Activated CD8-positive, alpha-beta memory T cell treated with anti-CD3 and anti-CD28 coated beads, Interleukin-2, amount 50 U/mL, for 1 hour (primary cell): ENCODE results near the gene NSMCE1.
"Not testable (repeated sequence)": the region's sequence is repeated elsewhere in the genome, so short reads cannot be mapped to it uniquely, and the experiment has no call there.

Experiments used
- DNase-seq: peaks from one replicate; pipeline ENCODE4 v3.0.0-alpha.2; 2020; ENCODE audit errors: extremely low read depth

NSMCE1 gene

DNA sequence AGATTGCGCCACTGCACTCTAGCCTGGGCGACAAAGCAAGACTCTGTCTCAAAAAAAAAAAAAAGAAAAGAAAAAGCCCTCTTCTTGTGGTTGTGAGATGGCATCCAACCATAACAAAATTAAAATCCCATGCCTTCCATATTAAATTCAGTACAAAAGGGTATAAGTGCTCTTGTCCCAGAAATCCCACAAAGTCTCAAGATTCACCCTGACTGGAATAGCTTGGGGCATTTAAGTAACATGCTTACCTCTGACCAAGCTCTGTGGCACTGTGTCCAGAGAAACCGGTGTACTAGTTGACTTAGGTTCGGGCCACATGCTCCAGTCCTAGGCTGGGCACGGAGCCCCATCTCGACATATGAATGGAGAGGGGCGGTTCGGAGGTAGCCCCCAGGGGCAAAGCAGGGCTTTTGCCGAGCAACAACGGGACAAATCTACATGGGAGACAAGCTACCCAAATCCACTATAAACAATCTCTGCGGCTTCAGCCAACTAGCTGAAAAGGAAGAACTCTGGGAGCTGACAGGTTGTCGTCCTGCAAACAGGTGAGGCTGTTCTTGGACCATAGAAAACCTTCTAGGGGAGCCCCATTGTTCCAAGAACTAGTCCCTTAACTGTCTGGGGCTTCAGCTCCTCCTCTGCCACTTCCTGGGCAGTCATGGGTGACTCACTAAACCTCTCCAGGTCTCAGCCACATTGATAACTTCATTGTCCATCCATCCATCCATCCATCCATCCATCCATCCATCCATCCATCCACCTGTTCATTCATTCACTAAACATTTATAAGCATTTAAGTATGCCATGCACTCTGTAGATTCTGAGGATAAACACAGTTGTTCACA, 34.9 kb upstream of the NSMCE1 start:
- DNase-seq, result no peak

DNA sequence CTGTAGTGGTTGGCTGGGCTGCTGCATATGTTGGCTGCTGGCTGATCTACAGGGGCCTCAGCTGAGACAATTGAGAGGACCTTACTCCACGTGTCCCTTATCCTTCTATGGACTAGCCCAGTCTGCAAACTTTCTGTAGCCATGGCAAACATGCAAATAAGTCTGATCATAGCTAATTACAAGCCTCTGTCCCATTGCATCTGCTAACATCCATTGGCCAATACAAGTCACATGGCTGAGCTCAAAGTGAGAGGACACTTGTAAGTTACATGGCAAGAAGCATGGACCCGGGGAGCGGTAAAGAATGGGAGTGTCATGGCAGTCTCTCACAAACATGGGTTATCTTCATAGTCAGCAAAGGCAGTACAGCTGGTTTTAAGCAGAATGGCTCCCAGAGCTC, 33.6 kb upstream of the NSMCE1 start:
- no peak for DNase-seq

DNA sequence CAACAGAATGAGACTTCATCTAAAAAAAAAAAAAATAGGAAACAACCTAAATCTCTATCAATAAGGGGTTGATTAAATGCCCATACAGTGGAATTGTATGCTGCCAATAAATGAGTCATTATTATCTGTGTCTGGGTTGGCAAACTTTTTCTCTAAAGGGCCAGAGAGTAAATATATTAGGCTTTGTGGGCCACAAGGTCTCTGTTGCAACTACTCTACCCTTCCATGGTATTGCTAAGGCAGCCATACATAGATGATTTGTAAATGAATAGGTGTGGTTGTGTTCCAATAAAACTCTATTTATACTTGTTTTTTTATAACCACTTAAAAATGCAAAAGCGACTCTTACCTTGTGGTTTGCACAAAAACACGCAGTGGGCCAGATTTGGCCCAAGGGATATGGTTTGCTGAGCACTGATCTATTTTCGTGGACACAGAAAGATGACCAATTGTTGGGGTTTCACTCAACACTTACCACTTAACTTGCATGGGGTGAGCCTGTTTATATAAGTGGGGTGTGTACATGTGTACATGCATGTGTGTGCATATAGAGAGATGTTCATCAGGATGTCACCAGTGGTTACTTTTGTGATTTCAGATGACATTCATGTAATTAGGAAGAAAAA, 32.8 kb upstream of the NSMCE1 start:
- DNase-seq, result no peak

DNA sequence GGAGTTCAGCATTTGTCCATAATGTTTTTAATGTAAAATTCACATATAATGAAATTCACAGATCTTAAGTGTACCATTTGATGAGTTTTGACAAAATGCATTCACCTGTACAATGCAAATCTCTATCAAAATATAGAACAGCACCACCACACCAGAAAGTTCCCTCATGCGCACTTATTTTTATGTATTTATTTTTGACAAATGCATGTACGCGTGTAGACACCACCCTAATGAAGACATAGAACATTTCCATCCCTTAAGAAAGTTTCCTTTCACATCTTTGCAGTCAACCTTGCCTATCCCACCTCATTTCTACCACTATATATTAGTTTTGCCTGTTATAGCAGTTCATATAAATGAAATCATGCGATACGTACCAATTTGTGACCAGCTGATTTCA, 29.6 kb upstream of the NSMCE1 start:
- DNase-seq, result no peak

DNA sequence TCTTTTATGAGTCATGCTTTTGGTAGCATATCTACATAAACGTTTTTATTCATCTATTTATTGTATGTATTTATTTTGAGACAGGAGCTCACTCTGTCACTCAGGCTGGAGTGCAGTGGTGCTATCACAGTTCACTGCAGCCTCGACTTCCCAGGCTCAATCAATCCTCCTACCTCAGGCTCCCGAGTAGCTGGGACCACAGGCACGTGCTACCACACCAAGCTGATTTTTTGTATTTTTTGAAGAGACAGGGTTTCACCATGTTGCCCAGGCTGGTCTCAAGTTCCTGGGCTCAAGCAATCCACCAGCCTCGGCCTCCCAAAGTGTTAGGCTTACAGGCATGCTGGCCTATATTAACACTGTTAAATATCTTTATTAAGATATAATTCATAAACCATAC, 24.8 kb upstream of the NSMCE1 start:
- no peak for DNase-seq

DNA sequence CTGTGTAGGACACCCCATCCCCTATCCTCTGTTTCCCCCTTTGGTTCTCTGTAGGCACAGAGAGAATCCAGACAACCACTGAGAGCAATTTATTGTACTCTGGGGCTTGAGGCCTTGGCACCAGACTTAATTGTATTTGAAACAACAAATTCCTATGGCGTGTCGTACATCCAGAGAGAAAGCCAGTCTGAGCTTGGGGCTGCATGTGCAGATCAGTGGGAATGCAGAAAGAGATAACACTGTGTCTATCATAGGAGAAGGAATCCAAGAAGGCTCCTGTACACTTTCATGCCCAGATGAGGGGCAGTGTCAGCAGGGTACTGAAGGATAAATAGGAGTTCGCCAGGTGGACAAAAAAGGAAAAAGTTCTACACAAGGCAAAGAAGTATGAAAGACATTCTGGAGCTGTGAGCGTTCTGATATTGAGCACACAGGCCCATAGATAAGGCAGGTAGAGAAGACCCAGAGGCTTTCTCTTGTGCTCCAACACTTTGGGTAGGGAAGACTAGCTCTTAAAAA, 23.2 kb upstream of the NSMCE1 start:
- DNase-seq, result no peak

DNA sequence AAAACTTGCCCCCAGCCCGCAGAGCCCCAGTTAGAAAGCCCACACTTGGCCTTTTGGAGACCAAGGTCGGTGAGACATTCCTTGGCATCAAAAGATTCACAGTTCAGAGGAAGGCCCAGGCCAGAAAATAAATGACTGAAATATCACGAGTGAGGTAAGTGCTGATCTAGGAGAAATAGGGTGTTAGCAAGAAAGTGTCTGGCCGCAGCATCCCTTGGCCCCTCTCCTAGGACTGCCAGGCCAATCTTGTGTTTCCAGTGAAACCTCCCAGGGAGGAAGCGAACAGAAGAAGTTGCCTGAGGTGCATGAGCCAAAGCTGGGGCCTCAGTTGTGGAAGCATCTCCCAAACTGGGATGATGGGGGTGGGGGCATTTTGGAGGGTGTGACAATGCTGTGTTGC, 22.5 kb upstream of the NSMCE1 start:
- DNase-seq, result no peak

DNA sequence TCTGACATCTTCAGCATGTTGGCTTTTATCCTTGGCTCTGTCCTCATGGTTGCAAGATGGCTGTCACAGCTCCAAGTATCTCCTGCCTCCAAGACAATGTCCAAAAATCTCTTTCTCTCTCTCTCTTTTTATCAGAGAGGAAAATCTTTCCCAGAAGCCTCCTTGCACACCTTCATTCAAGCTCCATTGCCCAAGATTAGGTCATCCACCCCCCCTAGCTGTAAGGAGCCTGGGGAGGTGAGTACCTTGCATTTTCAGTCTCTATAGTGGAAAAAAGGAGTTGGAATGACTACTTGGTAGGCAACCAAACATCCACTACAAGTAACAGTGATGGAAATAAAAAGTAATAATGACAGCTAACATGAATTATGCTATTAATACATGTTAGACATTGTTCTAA, 22.0 kb upstream of the NSMCE1 start:
- no peak for DNase-seq

DNA sequence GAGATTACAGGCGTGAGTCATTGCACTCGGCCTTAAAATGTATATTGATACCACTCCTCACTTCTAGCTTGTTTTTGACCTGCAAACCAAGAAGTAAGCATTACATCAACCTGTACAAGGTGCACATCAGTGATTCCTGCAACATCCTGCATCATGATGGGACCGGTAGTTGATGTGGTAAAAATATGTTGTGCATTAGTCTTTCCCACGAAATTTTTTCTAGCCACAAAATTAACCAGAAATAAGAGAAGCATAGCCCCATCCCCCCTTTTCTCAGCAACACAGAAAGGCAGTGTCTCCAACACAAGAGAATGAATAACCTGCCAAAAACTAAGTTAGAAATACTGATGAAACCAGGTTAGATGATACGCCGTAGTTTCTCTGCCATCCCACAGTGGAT, 21.1 kb upstream of the NSMCE1 start:
- no peak for DNase-seq

DNA sequence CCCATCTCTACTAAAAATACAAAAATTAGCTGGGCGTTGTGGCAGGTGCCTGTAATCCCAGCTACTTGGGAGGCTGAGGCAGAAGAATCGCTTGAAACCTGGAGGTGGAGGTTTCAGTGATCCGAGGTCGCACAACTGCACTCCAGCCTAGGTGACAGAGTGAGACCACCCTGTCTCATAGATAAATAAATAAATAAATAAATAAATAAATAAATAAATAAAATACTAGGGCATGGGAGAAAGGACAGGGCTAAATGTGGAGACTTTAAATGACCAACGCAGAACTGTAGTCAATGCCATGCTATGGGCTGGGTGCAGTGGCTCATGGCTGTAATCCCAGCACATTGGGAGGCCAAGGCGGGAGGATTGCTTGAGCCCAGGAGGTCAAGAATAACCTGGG, 19.7 kb upstream of the NSMCE1 start:
- DNase-seq, result not testable (repeated sequence)

DNA sequence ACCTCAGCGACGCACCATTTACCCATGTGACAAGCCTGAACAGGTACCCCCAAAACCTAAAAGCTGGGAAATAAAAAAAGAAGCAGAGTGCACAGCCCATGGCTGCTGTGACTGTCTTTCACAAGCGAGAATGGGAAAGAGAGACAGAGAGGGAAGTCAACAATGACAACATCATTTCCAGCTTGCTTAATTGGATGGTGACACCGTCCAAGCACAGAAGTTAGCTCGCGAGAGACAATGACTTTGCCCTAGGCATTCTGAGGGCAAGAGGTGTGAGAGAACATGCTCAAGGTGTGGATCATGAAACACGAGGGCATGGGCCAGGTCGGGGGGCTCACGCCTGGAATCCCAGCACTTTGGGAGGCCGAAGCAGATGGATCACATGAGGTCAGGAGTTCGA, 19.3 kb upstream of the NSMCE1 start:
- DNase-seq, result no peak

DNA sequence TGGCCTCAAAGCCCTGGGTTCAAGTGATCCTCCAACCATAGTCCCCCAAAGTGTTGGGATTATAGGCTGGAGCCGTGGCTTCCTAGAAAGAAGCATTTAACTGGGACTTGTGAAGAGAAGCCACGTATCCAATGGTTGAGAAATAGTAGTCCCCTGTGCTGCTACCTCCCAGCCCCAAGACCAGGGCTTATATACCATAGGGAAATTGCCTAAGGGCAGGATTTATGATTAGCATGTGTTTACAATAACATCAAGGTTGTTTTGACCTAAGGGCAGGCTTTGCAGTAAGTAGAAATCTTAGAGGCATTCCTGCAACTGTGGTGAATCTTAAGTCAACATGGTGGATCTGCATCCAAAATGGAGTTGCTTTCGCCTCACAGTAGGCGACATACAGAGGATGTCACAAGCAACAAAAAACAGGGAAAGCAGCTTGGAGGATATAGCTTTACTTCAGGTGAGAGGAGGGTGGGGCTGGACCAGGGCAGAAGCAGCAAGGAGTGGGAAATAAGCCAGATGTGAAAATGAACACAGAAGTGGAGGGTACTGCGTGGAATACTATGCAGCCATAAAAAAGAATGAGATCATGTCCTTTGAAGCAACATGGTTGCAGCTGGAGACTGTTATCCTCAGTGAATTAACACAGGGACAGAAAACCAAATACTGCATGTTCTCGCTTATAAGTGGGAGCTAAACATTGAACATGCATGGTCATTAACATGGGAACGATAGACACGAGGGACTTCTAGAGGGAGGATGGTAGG, 18.7 kb upstream of the NSMCE1 start:
- DNase-seq, result no peak

DNA sequence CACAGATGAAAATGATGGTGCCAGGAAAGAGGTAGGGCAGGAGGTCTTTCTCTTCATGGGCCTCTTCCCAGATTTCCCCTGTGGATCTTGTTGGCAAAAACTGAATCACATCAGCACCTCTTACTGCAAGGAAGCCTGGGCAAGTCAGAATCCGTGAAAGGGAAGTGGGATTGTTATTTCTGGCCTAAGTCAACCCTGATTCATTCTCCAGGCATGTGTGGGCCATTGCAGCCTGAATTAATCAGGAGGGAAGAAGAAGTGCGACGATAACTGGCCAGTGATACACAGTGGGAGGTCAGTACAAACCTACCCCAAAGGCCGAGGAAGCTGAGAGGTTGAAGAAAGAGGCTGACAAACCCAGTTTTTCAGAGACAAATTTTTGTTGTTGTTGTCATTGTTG, 17.9 kb upstream of the NSMCE1 start:
- no peak for DNase-seq

DNA sequence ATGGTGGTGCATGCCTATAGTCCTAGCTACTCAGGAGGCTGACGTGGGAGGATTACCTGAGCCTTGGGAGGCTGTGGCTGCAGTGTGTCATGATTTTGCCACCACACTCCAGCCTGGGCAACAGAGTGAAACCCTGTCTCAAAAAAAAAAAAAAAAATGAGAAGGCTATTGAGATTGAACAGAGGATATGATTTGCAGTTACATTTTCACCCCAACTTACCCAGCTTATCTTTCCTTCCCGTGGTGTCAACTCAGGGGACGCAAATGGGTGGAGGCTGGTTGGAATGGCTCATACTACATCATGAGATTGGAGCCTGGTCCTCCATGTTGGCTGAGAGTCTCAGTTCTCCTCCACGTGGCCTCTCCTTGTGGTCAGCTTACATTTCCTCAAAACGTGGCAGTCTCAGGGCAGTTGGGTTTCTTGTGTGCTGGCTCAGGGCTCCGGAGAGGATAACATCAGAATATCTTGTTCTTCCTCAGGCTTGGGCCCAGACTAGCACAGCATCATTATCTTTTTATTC, 17.2 kb upstream of the NSMCE1 start:
- no peak for DNase-seq

DNA sequence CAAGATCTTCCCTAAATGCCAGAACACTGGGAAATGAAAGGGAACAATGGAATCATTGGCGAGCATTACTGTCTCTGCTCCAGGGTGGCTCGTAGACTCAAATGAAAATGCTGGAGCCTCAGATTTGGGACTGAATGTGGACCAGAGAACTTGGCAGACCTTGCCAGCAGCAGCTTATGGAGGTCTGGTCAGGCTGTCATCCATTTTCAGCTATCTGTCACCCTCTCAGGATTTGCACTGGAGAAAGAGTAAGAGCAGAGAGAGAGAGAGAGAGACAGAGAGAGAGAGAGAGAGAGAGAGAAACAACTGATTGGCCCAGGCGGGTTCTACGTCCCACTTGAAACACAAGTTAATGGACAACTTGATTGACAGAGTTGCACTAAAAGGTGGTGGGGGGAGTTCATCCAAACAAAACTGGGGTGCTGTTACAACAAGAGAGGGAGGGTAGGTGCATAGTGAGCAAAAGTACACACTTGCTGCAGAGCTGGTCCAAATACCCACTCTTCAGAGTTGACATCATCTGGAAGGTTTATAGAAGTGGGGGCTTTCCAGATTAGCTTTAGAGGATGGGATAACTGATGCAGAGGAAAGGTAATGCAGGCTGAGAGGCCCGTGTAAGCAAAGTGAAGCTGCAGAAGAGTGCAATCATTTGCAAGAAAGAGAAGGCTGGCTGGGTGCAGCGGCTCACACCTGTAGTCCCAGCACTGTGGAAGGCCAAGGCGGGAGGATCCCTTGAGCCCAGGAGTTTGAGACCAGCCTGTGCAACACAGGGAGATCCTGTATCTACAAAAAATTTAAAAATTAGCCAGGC, 16.5 kb upstream of the NSMCE1 start:
- no peak for DNase-seq

DNA sequence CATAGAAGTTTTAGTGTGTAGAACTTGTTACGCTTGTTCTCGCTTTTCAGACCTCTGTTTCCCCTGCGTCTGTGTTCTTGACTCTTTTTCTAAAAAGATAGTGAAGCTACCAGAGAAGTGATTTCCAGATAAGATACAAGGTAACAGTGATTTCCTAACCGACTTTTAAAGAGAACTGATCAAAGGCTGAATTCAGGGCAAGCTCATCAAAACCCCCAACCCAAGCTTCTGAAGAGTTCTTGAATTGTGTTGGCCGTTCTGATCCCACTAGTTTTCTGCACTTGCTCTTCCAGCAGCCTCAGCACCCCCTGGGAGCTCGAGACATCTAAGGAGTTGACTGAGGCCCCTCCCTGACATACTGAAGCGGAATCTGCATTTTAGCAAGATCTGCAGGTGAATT, 12.7 kb upstream of the NSMCE1 start:
- no peak for DNase-seq

DNA sequence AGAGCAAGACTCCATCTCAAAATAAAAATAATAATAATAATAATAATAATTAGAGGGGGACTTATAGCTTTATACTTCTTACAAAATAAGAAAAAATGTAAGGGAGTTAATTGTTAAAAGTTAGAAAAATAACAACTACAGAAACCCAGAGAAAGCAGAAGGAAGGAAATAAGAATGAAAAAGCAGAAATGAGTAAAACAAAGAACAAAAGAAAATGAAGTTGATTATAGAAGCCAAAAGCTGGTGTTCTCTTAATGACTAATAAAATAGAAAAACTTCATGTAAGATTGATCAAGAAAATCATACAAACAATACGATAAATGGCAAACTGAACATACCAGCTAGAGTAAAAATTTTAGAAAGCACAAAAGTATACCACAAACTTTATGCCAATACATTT, 6.8 kb upstream of the NSMCE1 start:
- no peak for DNase-seq

DNA sequence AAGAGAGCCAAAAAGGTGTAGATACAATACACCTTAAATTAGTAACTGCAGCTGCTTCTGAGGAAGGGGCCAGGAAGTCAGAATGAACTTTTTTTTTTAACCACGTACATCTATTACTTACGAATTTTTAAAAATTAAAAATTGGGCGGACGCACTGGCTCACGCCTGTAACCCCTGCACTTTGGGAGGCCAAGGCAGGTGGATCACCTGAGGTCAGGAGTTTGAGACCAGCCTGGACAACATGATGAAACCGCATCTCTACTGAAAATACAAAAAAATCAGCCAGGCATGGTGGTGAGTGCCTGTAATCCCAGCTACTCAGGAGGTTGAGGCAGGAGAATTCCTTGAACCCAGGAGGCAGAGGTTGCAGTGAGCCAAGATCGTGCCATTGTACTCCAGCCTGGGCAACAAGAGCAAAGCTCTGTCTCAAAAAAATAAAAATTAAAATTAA, 5.9 kb upstream of the NSMCE1 start:
- DNase-seq, result not testable (repeated sequence)

DNA sequence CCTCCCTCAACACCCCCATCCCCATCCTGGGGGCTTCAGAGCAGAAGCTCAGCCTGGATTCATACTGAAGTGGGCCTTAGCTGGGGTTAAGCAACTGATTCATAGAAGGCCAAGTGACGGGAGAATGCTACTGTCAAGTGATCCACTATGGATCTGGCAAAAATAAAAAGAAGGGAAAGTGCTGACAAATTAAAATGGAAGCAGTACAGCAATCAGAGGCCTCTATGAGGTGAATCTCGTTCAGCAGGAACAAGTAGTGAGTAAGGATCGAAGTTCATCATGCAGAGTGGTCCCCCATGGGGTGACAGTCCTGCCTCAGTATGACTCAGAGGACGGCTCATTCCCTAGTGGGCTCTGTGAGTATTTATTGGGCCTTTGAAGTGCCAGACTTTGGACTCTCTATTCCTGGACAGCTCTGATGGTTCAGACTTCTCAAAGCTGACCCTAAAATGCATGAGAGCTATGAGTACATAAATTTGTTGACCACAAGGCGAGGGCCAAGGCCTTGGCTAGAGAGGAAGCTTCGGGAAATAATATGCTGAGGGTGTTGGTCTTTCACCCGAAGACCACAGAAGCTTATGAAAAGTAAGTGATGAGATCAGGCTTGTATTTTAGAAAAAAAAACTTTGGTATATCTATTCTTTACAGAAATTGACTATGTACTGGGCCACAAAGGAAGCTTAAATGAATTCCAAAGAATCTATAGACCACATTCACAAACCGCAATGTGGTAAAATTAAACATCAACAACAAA, 5.3 kb upstream of the NSMCE1 start:
- no peak for DNase-seq

DNA sequence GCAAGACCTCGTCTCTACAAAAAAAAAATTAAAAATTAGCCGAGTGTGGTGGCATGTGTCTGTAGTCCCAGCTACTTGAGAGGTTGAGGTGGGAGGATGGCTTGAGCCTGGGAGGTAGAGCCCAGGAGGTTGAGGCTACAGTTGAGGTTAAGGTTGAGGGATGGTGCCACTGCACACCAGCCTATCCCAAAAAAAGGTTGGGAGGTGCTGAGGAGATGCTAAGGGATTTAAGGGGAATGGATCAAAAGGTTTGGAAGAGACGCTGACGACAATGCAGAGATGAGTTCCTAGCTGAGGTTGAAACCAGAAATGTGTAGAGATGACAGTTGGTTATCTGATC, 4.7 kb upstream of the NSMCE1 start:
- no peak for DNase-seq

DNA sequence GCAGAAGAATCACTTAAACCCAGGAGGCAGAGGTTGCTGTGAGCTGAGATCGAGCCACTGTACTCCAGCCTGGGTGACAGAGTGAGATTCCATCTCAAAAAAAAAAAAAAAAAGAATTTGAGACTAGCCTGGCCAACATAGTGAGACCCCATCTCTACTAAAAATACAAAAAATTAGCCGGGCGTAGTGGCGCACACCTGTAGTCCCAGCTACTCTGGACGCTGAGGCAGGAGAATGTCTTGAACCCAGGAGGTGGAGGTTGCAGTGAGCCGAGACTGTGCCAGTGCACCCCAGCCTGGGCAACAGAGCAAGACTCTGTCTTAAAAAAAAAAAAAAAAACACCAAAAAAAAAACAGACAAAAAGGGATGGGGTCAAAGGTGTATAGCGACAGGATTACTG, 4.1 kb upstream of the NSMCE1 start:
- not testable (repeated sequence) for DNase-seq
